Measurements from ENCODE around the gene CREB5.

Gene CREB5

GRCh38 chr7:28678431-28678965 lies 266.2 kb downstream of the CREB5 start:
- Histone ChIP-seq H3K9ac (ENCODE audit: low read depth in 1 of 2, low read length in 2 of 2) (no peak overlapping the region), H3K4me1 (ENCODE audit: control insufficient read depth in 1 of 2, insufficient read depth in 2 of 2, low read length in 2 of 2) (no peaks in the 10 kb centered on the region), H3K27ac (ENCODE audit: low read depth, low read length) (no peak overlapping the region), H3K27me3 (ENCODE audit: control insufficient read depth in 1 of 2, insufficient read depth in 2 of 2, low read length in 2 of 2) (no peaks in the 10 kb centered on the region), H3K36me3 (ENCODE audit: control insufficient read depth in 1 of 2, insufficient read depth in 2 of 2, low read length in 2 of 2) (no peaks in the 10 kb centered on the region), H3K4me3 (ENCODE audit: low read depth in 1 of 2, low read length in 2 of 2) (no peak overlapping the region), H3K9me3 (ENCODE audit: control insufficient read depth in 1 of 2, low read length in 2 of 2) (no peaks in the 10 kb centered on the region)

- no peaks in the 10 kb centered on the region for H3K36me3 ChIP-seq (ENCODE audit: control insufficient read depth in 1 of 2, insufficient read depth in 2 of 2, low read length in 2 of 2)
- peaks cover under 1 to 6% of the 10 kb centered on the region in 2 donors for H3K4me1 ChIP-seq (ENCODE audit: control insufficient read depth in 1 of 2, insufficient read depth in 2 of 2, low read length in 2 of 2)
- no peaks in the 10 kb centered on the region for H3K9me3 ChIP-seq (ENCODE audit: control insufficient read depth in 1 of 2, low read length in 2 of 2)
- H3K27me3 ChIP-seq (ENCODE audit: control insufficient read depth in 1 of 2, insufficient read depth in 2 of 2, low read length in 2 of 2), result peaks cover 0 to 7% of the 10 kb centered on the region in 2 donors
- H3K4me3 ChIP-seq (ENCODE audit: low read depth in 1 of 2, low read length in 2 of 2), result no peak overlapping the region
- H3K9ac ChIP-seq (ENCODE audit: low read depth in 1 of 2, low read length in 2 of 2), result no peak overlapping the region
- H3K27ac ChIP-seq (ENCODE audit: low read depth, low read length), result no peak overlapping the region
These were observed 269.5 kb downstream of the CREB5 start for GRCh38 chr7:28681693-28682310.

- H3K36me3 ChIP-seq (ENCODE audit: control insufficient read depth in 1 of 2, insufficient read depth in 2 of 2, low read length in 2 of 2), result no peaks in the 10 kb centered on the region
- H3K9me3 ChIP-seq (ENCODE audit: control insufficient read depth in 1 of 2, low read length in 2 of 2), result no peaks in the 10 kb centered on the region
- no peak overlapping the region for H3K9ac ChIP-seq (ENCODE audit: low read depth in 1 of 2, low read length in 2 of 2)
- no peak overlapping the region for H3K27ac ChIP-seq (ENCODE audit: low read depth, low read length)
- peaks cover 0 to 13% of the 10 kb centered on the region in 2 donors for H3K27me3 ChIP-seq (ENCODE audit: control insufficient read depth in 1 of 2, insufficient read depth in 2 of 2, low read length in 2 of 2)
- peaks cover 4 to 9% of the 10 kb centered on the region in 2 donors for H3K4me1 ChIP-seq (ENCODE audit: control insufficient read depth in 1 of 2, insufficient read depth in 2 of 2, low read length in 2 of 2)
- H3K4me3 ChIP-seq (ENCODE audit: low read depth in 1 of 2, low read length in 2 of 2), result no peak overlapping the region
These were observed 270.5 kb downstream of the CREB5 start for GRCh38 chr7:28682801-28683200.

DNA sequence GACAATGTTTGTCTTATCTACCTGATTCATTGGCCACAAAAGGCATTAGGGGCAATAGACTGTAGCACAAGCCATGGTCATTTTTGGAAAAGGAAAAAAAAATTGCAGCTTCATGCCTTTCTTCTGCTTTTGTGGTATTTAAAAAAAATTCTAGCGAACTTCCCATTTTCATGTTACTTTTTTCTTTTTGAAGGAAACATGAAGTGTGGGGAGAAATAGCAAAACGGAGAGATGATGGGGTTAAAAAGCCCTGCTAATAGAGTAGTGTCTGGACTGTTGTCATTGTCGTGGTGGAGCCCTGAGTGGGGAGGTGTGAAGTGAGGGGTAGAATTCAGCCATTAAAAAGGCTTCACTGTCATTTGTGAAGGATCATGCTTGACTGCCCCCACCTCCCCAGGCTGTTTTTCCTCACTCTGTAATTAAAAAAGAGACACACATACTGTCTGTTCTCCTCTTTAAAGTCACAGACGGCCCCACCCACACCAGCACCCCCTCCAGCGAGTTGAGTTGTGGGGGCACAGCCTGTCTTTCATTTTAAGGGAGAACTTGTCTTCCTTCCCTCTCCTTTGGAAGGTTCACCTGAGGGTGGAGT lies 272.4 kb downstream of the CREB5 start:
- Histone ChIP-seq H3K27ac (ENCODE audit: low read depth, low read length) (no peak overlapping the region), H3K4me1 (ENCODE audit: control insufficient read depth in 1 of 2, insufficient read depth in 2 of 2, low read length in 2 of 2) (peaks cover 4 to 9% of the 10 kb centered on the region in 2 donors), H3K9ac (ENCODE audit: low read depth in 1 of 2, low read length in 2 of 2) (no peak overlapping the region), H3K36me3 (ENCODE audit: control insufficient read depth in 1 of 2, insufficient read depth in 2 of 2, low read length in 2 of 2) (no peaks in the 10 kb centered on the region), H3K27me3 (ENCODE audit: control insufficient read depth in 1 of 2, insufficient read depth in 2 of 2, low read length in 2 of 2) (peaks cover 0 to 13% of the 10 kb centered on the region in 2 donors), H3K9me3 (ENCODE audit: control insufficient read depth in 1 of 2, low read length in 2 of 2) (no peaks in the 10 kb centered on the region), H3K4me3 (ENCODE audit: low read depth in 1 of 2, low read length in 2 of 2) (no peak overlapping the region)

DNA sequence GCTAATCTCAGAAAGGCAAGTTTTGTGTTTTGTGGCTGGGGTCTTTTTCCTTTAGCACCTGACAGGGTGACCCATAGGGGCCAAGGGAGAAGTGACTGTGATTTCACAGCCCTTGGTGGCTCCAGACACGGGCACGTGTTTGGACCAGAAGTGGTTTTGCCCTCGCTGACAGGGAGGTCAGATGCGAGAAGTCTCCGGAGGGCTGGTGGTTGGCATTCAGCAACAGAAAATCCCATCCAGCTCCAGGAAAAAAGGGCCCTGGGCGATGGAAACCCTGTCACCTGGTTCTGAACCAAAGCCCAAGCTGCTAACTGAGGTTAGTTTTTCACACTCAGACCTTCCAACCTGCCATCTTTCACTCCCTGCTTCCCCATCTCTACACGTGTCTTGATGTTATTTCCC lies 272.9 kb downstream of the CREB5 start:
- Histone ChIP-seq H3K4me3 (ENCODE audit: low read depth in 1 of 2, low read length in 2 of 2) (no peak overlapping the region), H3K36me3 (ENCODE audit: control insufficient read depth in 1 of 2, insufficient read depth in 2 of 2, low read length in 2 of 2) (no peaks in the 10 kb centered on the region), H3K9ac (ENCODE audit: low read depth in 1 of 2, low read length in 2 of 2) (no peak overlapping the region), H3K27me3 (ENCODE audit: control insufficient read depth in 1 of 2, insufficient read depth in 2 of 2, low read length in 2 of 2) (peaks cover 0 to 13% of the 10 kb centered on the region in 2 donors), H3K4me1 (ENCODE audit: control insufficient read depth in 1 of 2, insufficient read depth in 2 of 2, low read length in 2 of 2) (peaks cover 4 to 9% of the 10 kb centered on the region in 2 donors), H3K27ac (ENCODE audit: low read depth, low read length) (no peak overlapping the region), H3K9me3 (ENCODE audit: control insufficient read depth in 1 of 2, low read length in 2 of 2) (no peaks in the 10 kb centered on the region)

- Histone ChIP-seq H3K27ac (ENCODE audit: low read depth, low read length) (no peak overlapping the region), H3K4me3 (ENCODE audit: low read depth in 1 of 2, low read length in 2 of 2) (peak overlapping the region; percentile 44 to 62), H3K9ac (ENCODE audit: low read depth in 1 of 2, low read length in 2 of 2) (peak overlapping the region; percentile 33 to 34), H3K4me1 (ENCODE audit: control insufficient read depth in 1 of 2, insufficient read depth in 2 of 2, low read length in 2 of 2) (peaks cover 4 to 9% of the 10 kb centered on the region in 2 donors), H3K36me3 (ENCODE audit: control insufficient read depth in 1 of 2, insufficient read depth in 2 of 2, low read length in 2 of 2) (no peaks in the 10 kb centered on the region), H3K9me3 (ENCODE audit: control insufficient read depth in 1 of 2, low read length in 2 of 2) (no peaks in the 10 kb centered on the region), H3K27me3 (ENCODE audit: control insufficient read depth in 1 of 2, insufficient read depth in 2 of 2, low read length in 2 of 2) (peaks cover 0 to 13% of the 10 kb centered on the region in 2 donors)
These were observed 273.5 kb downstream of the CREB5 start for GRCh38 chr7:28685644-28686417.

DNA sequence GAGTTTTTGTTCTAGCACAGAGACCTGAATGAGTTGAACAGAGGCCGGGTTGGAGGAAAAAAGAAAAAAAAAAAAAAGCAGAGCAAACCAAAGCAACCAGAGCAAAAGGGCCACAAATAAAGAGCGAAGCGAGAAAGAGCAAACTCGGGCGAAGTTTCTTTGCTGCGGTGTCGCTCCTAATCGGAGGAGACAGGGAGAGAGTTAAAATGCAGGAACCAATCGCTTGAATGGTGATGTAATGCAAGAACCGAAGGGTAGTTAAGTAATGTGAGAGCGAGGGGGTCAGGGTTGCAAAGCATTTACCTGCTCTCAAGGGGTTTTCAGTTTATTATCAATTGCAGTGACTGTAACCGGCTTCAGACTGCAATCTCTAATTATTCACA lies 274.1 kb downstream of the CREB5 start:
- peak overlapping the region; percentile 27 to 62 for H3K4me3 ChIP-seq (ENCODE audit: low read depth in 1 of 2, low read length in 2 of 2)
- peaks cover 0 to 13% of the 10 kb centered on the region in 2 donors for H3K27me3 ChIP-seq (ENCODE audit: control insufficient read depth in 1 of 2, insufficient read depth in 2 of 2, low read length in 2 of 2)
- H3K27ac ChIP-seq (ENCODE audit: low read depth, low read length), result no peak overlapping the region
- peaks cover 4 to 9% of the 10 kb centered on the region in 2 donors for H3K4me1 ChIP-seq (ENCODE audit: control insufficient read depth in 1 of 2, insufficient read depth in 2 of 2, low read length in 2 of 2)
- no peaks in the 10 kb centered on the region for H3K9me3 ChIP-seq (ENCODE audit: control insufficient read depth in 1 of 2, low read length in 2 of 2)
- H3K9ac ChIP-seq (ENCODE audit: low read depth in 1 of 2, low read length in 2 of 2), result peak overlapping the region; percentile 33 to 34
- no peaks in the 10 kb centered on the region for H3K36me3 ChIP-seq (ENCODE audit: control insufficient read depth in 1 of 2, insufficient read depth in 2 of 2, low read length in 2 of 2)

DNA sequence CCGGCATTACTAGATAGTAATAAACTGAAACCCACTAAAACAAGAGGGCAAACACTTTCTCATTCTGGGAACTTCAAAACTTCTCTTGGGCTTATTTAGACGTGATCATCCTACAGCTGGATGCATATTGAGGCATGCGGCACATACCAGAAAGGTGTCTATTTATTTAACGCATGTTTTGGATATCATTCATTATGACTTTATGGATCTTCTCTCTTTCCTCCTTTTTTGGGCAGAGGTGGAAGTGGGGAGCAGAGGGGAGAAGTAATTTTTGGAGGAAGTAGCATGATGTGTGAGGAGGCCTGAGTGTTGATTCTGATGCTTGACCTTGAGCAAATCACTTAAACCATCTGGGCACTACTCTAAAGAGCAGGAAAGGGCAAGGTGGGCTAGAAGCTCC lies 275.2 kb downstream of the CREB5 start:
- H3K9ac ChIP-seq (ENCODE audit: low read depth in 1 of 2, low read length in 2 of 2), result no peak overlapping the region
- H3K27me3 ChIP-seq (ENCODE audit: control insufficient read depth in 1 of 2, insufficient read depth in 2 of 2, low read length in 2 of 2), result peaks cover 0 to 13% of the 10 kb centered on the region in 2 donors
- H3K4me1 ChIP-seq (ENCODE audit: control insufficient read depth in 1 of 2, insufficient read depth in 2 of 2, low read length in 2 of 2), result peaks cover 4 to 9% of the 10 kb centered on the region in 2 donors
- no peak overlapping the region for H3K27ac ChIP-seq (ENCODE audit: low read depth, low read length)
- H3K9me3 ChIP-seq (ENCODE audit: control insufficient read depth in 1 of 2, low read length in 2 of 2), result no peaks in the 10 kb centered on the region
- no peak overlapping the region for H3K4me3 ChIP-seq (ENCODE audit: low read depth in 1 of 2, low read length in 2 of 2)
- H3K36me3 ChIP-seq (ENCODE audit: control insufficient read depth in 1 of 2, insufficient read depth in 2 of 2, low read length in 2 of 2), result no peaks in the 10 kb centered on the region

GRCh38 chr7:28688174-28688573 lies 275.9 kb downstream of the CREB5 start:
- H3K9me3 ChIP-seq (ENCODE audit: control insufficient read depth in 1 of 2, low read length in 2 of 2), result no peaks in the 10 kb centered on the region
- no peaks in the 10 kb centered on the region for H3K36me3 ChIP-seq (ENCODE audit: control insufficient read depth in 1 of 2, insufficient read depth in 2 of 2, low read length in 2 of 2)
- H3K27ac ChIP-seq (ENCODE audit: low read depth, low read length), result no peak overlapping the region
- peaks cover 0 to 13% of the 10 kb centered on the region in 2 donors for H3K27me3 ChIP-seq (ENCODE audit: control insufficient read depth in 1 of 2, insufficient read depth in 2 of 2, low read length in 2 of 2)
- no peak overlapping the region for H3K4me3 ChIP-seq (ENCODE audit: low read depth in 1 of 2, low read length in 2 of 2)
- no peak overlapping the region for H3K9ac ChIP-seq (ENCODE audit: low read depth in 1 of 2, low read length in 2 of 2)
- H3K4me1 ChIP-seq (ENCODE audit: control insufficient read depth in 1 of 2, insufficient read depth in 2 of 2, low read length in 2 of 2), result peaks cover 4 to 9% of the 10 kb centered on the region in 2 donors

GRCh38 chr7:28688651-28689050 lies 276.3 kb downstream of the CREB5 start:
- H3K9me3 ChIP-seq (ENCODE audit: control insufficient read depth in 1 of 2, low read length in 2 of 2), result no peaks in the 10 kb centered on the region
- no peak overlapping the region for H3K4me3 ChIP-seq (ENCODE audit: low read depth in 1 of 2, low read length in 2 of 2)
- no peak overlapping the region for H3K27ac ChIP-seq (ENCODE audit: low read depth, low read length)
- H3K36me3 ChIP-seq (ENCODE audit: control insufficient read depth in 1 of 2, insufficient read depth in 2 of 2, low read length in 2 of 2), result no peaks in the 10 kb centered on the region
- peaks cover 0 to 13% of the 10 kb centered on the region in 2 donors for H3K27me3 ChIP-seq (ENCODE audit: control insufficient read depth in 1 of 2, insufficient read depth in 2 of 2, low read length in 2 of 2)
- H3K4me1 ChIP-seq (ENCODE audit: control insufficient read depth in 1 of 2, insufficient read depth in 2 of 2, low read length in 2 of 2), result peaks cover 4 to 9% of the 10 kb centered on the region in 2 donors
- H3K9ac ChIP-seq (ENCODE audit: low read depth in 1 of 2, low read length in 2 of 2), result no peak overlapping the region
